Mucosa of gallbladder (tissue), 1 donor: Measurements from ENCODE around the gene STAC2. TPM values are rescaled to one million over a fixed set of nuclear protein-coding genes. Genes with fewer than 3 reads are reported as not detected.

Experiments used
- DNase-seq: peaks from one replicate; pipeline ENCODE4 v3.0.0-alpha.2; 2020; ENCODE audit warnings: low spot score
- total RNA-seq: library from RNA; stranded (reverse); gene quantifications from one replicate; pipeline ENCODE4 v1.2.1, GENCODE V29; 2021
- donor health status: DM: no; HTN: no; CAD: no.

STAC2 gene
- total RNA-seq, 1 donor from 2014 or later: 1.3 TPM

DNA sequence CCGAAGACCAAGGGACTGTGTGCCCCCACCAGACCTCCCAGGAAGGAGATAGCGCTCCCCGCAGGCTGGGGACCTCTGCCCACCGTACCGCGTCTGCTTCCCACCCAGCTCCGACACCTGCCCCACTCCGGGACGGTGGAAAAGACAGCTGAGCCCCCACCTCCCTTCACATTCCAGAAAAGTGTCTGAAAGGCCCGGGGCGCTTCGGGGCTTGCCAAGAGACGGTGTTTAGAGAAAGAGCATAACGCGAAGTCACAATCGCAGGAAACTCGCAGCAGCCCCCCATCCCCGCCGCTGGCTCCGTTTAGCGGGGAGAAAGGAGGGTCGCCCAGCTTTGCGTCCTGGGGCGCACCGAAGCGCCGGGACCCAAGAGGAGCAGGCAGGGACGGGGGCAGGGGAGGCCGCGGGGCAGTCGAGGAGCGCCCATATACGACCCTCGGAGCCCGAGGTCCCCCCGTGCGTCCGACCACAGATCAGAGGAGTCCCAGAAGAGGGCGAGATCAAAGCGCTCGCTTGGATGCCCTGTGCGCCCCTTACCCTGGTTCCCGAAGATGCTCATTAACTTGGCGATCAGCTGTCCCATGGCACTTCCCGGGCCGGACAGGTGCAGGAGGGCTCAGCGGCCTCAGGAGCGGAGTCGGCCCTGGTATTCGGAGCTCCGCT, 60.4 kb downstream of the STAC2 start:
- DNase-seq: no peak

- peak; percentile 86 for DNase-seq
Observed at GRCh38 chr17:39164675-39165143, 61.0 kb downstream of the STAC2 start.

- no peak for DNase-seq
Observed at GRCh38 chr17:39161962-39162361, 63.8 kb downstream of the STAC2 start.

Other genes starting within 250 kb of the STAC2 start
- 21.2 TPM for gene PLXDC1, start 74.3 kb downstream of the STAC2 start, total RNA-seq
- not detected for gene ARL5C, start 59.8 kb downstream of the STAC2 start, total RNA-seq
- 6.4 TPM for gene CACNB1, start 28.3 kb downstream of the STAC2 start, total RNA-seq
- gene RPL19, start 25.7 kb downstream of the STAC2 start, total RNA-seq: 1,121 TPM
- gene FBXL20, start 175.7 kb upstream of the STAC2 start, total RNA-seq: 31.8 TPM
- gene MED1, start 225.3 kb upstream of the STAC2 start, total RNA-seq: 27.4 TPM
- gene CDK12, start 235.5 kb upstream of the STAC2 start, total RNA-seq: 56.9 TPM